ENCODE measurements around the gene EVC2.

Gene EVC2

GRCh38 chr4:5630762-5631161 lies 77.6 kb downstream of the EVC2 start:
- no peaks in the 10 kb centered on the region for H3K9me3 ChIP-seq (ENCODE audit: control insufficient read depth, insufficient read depth, low read length)
- no peaks in the 10 kb centered on the region for H3K4me1 ChIP-seq (ENCODE audit: control insufficient read depth, insufficient read depth, low read length)
- no CpG with 5 or more reads among the region's 3 CpGs for WGBS (ENCODE audit: insufficient coverage, insufficient read length)

GRCh38 chr4:5629542-5629941 lies 78.8 kb downstream of the EVC2 start:
- no peaks in the 10 kb centered on the region for H3K36me3 ChIP-seq (ENCODE audit: control insufficient read depth, insufficient read depth, low read length)
- whole genome bisulfite sequencing (ENCODE audit: insufficient coverage, insufficient read length): no CpG with 5 or more reads among the region's 4 CpGs
- H3K4me1 ChIP-seq (ENCODE audit: control insufficient read depth, insufficient read depth, low read length): no peaks in the 10 kb centered on the region

More at GRCh38 chr4:5630762-5631161, 77.6 kb downstream of the EVC2 start:
- no peak for DNase-seq (ENCODE audit: low read depth, low spot score)
- Histone ChIP-seq H3K4me3 (ENCODE audit: low read length) (no peak overlapping the region), H3K27ac (ENCODE audit: low read length) (no peak overlapping the region), H3K27me3 (ENCODE audit: control insufficient read depth, insufficient read depth, low read length) (no peaks in the 10 kb centered on the region), H3K36me3 (ENCODE audit: control insufficient read depth, insufficient read depth, low read length) (no peaks in the 10 kb centered on the region)

GRCh38 chr4:5626913-5627312 lies 81.4 kb downstream of the EVC2 start:
- no peaks in the 10 kb centered on the region for H3K9me3 ChIP-seq (ENCODE audit: control insufficient read depth, insufficient read depth, low read length)
- H3K4me3 ChIP-seq (ENCODE audit: low read length): no peak overlapping the region
- H3K27ac ChIP-seq (ENCODE audit: low read length): no peak overlapping the region
- no CpG with 5 or more reads among the region's 2 CpGs for WGBS (ENCODE audit: insufficient coverage, insufficient read length)
- H3K36me3 ChIP-seq (ENCODE audit: control insufficient read depth, insufficient read depth, low read length): 0 out of 2 replicates have a peak, but pooled peaks cover 3% of the 10 kb centered on the region
- no peaks in the 10 kb centered on the region for H3K27me3 ChIP-seq (ENCODE audit: control insufficient read depth, insufficient read depth, low read length)
- no peaks in the 10 kb centered on the region for H3K4me1 ChIP-seq (ENCODE audit: control insufficient read depth, insufficient read depth, low read length)
- no peak for DNase-seq (ENCODE audit: low read depth, low spot score)

More at GRCh38 chr4:5629542-5629941, 78.8 kb downstream of the EVC2 start:
- H3K9me3 ChIP-seq (ENCODE audit: control insufficient read depth, insufficient read depth, low read length): no peaks in the 10 kb centered on the region
- no peaks in the 10 kb centered on the region for H3K27me3 ChIP-seq (ENCODE audit: control insufficient read depth, insufficient read depth, low read length)
- no peak overlapping the region for H3K27ac ChIP-seq (ENCODE audit: low read length)
- H3K4me3 ChIP-seq (ENCODE audit: low read length): no peak overlapping the region
- no peak for DNase-seq (ENCODE audit: low read depth, low spot score)

GRCh38 chr4:5622596-5622995 lies 85.8 kb downstream of the EVC2 start:
- Histone ChIP-seq H3K9me3 (ENCODE audit: control insufficient read depth, insufficient read depth, low read length) (no peaks in the 10 kb centered on the region), H3K27ac (ENCODE audit: low read length) (no peak overlapping the region), H3K4me1 (ENCODE audit: control insufficient read depth, insufficient read depth, low read length) (no peaks in the 10 kb centered on the region), H3K27me3 (ENCODE audit: control insufficient read depth, insufficient read depth, low read length) (no peaks in the 10 kb centered on the region), H3K4me3 (ENCODE audit: low read length) (no peak overlapping the region), H3K36me3 (ENCODE audit: control insufficient read depth, insufficient read depth, low read length) (0 out of 2 replicates have a peak, but pooled peaks cover 8% of the 10 kb centered on the region)
- no CpG with 5 or more reads among the region's 23 CpGs for WGBS (ENCODE audit: insufficient coverage, insufficient read length)
- DNase-seq (ENCODE audit: low read depth, low spot score): no peak

- no peak overlapping the region for H3K4me3 ChIP-seq (ENCODE audit: low read length)
- no peak for DNase-seq (ENCODE audit: low read depth, low spot score)
Observed at GRCh38 chr4:5619913-5620625, 88.3 kb downstream of the EVC2 start.

GRCh38 chr4:5618051-5618960 lies 90.1 kb downstream of the EVC2 start:
- Histone ChIP-seq H3K36me3 (ENCODE audit: control insufficient read depth, insufficient read depth, low read length) (0 out of 2 replicates have a peak, but pooled peaks cover 8% of the 10 kb centered on the region), H3K9me3 (ENCODE audit: control insufficient read depth, insufficient read depth, low read length) (no peaks in the 10 kb centered on the region), H3K27ac (ENCODE audit: low read length) (no peak overlapping the region), H3K27me3 (ENCODE audit: control insufficient read depth, insufficient read depth, low read length) (no peaks in the 10 kb centered on the region), H3K4me3 (ENCODE audit: low read length) (no peak overlapping the region), H3K4me1 (ENCODE audit: control insufficient read depth, insufficient read depth, low read length) (no peaks in the 10 kb centered on the region)
- no CpG with 5 or more reads among the region's 11 CpGs for WGBS (ENCODE audit: insufficient coverage, insufficient read length)
- DNase-seq (ENCODE audit: low read depth, low spot score): no peak

More at GRCh38 chr4:5619913-5620625, 88.3 kb downstream of the EVC2 start:
- no CpG with 5 or more reads among the region's 14 CpGs for WGBS (ENCODE audit: insufficient coverage, insufficient read length)
- H3K4me1 ChIP-seq (ENCODE audit: control insufficient read depth, insufficient read depth, low read length): no peaks in the 10 kb centered on the region
- H3K27me3 ChIP-seq (ENCODE audit: control insufficient read depth, insufficient read depth, low read length): no peaks in the 10 kb centered on the region
- H3K27ac ChIP-seq (ENCODE audit: low read length): no peak overlapping the region
- 0 out of 2 replicates have a peak, but pooled peaks cover 8% of the 10 kb centered on the region for H3K36me3 ChIP-seq (ENCODE audit: control insufficient read depth, insufficient read depth, low read length)
- no peaks in the 10 kb centered on the region for H3K9me3 ChIP-seq (ENCODE audit: control insufficient read depth, insufficient read depth, low read length)

- WGBS (ENCODE audit: insufficient coverage, insufficient read length): no CpG with 5 or more reads among the region's 16 CpGs
- H3K36me3 ChIP-seq (ENCODE audit: control insufficient read depth, insufficient read depth, low read length): 0 out of 2 replicates have a peak, but pooled peaks cover 5% of the 10 kb centered on the region
- H3K4me1 ChIP-seq (ENCODE audit: control insufficient read depth, insufficient read depth, low read length): no peaks in the 10 kb centered on the region
- H3K27ac ChIP-seq (ENCODE audit: low read length): no peak overlapping the region
- H3K9me3 ChIP-seq (ENCODE audit: control insufficient read depth, insufficient read depth, low read length): no peaks in the 10 kb centered on the region
- no peaks in the 10 kb centered on the region for H3K27me3 ChIP-seq (ENCODE audit: control insufficient read depth, insufficient read depth, low read length)
- H3K4me3 ChIP-seq (ENCODE audit: low read length): no peak overlapping the region
- no peak for DNase-seq (ENCODE audit: low read depth, low spot score)
Observed at GRCh38 chr4:5616331-5616950, 91.9 kb downstream of the EVC2 start.

GRCh38 chr4:5615496-5616075 lies 92.8 kb downstream of the EVC2 start:
- no peaks in the 10 kb centered on the region for H3K27me3 ChIP-seq (ENCODE audit: control insufficient read depth, insufficient read depth, low read length)
- DNase-seq (ENCODE audit: low read depth, low spot score): no peak
- no CpG with 5 or more reads among the region's 10 CpGs for WGBS (ENCODE audit: insufficient coverage, insufficient read length)
- H3K9me3 ChIP-seq (ENCODE audit: control insufficient read depth, insufficient read depth, low read length): no peaks in the 10 kb centered on the region
- no peak overlapping the region for H3K4me3 ChIP-seq (ENCODE audit: low read length)
- no peak overlapping the region for H3K27ac ChIP-seq (ENCODE audit: low read length)
- no peaks in the 10 kb centered on the region for H3K4me1 ChIP-seq (ENCODE audit: control insufficient read depth, insufficient read depth, low read length)
- 0 out of 2 replicates have a peak, but pooled peaks cover 5% of the 10 kb centered on the region for H3K36me3 ChIP-seq (ENCODE audit: control insufficient read depth, insufficient read depth, low read length)

GRCh38 chr4:5611750-5612149 lies 96.6 kb downstream of the EVC2 start:
- Histone ChIP-seq H3K27me3 (ENCODE audit: control insufficient read depth, insufficient read depth, low read length) (no peaks in the 10 kb centered on the region; the same call in 1 of the 2 replicates), H3K27ac (ENCODE audit: low read length) (no peak overlapping the region), H3K4me3 (ENCODE audit: low read length) (no peak overlapping the region), H3K36me3 (ENCODE audit: control insufficient read depth, insufficient read depth, low read length) (no peaks in the 10 kb centered on the region), H3K4me1 (ENCODE audit: control insufficient read depth, insufficient read depth, low read length) (no peaks in the 10 kb centered on the region), H3K9me3 (ENCODE audit: control insufficient read depth, insufficient read depth, low read length) (no peaks in the 10 kb centered on the region)
- no CpG with 5 or more reads among the region's 5 CpGs for WGBS (ENCODE audit: insufficient coverage, insufficient read length)
- no peak for DNase-seq (ENCODE audit: low read depth, low spot score)
